HG03103 (cell line): ENCODE measurements around the gene CCDC73.
A peak's percentile ranks its signal among the peaks of the same experiment; 100 is the strongest.
"Not testable (repeated sequence)": the region's sequence is repeated elsewhere in the genome, so short reads cannot be mapped to it uniquely, and the experiment has no call there.

Experiments
- ATAC-seq: cut with Tn5 transposase; IDR thresholded peaks from one replicate; pipeline ENCODE4 v1.9.1; 2021; ENCODE audit warnings: low read depth; ENCODE audit not compliant: unreplicated experiment

CCDC73 gene

DNA sequence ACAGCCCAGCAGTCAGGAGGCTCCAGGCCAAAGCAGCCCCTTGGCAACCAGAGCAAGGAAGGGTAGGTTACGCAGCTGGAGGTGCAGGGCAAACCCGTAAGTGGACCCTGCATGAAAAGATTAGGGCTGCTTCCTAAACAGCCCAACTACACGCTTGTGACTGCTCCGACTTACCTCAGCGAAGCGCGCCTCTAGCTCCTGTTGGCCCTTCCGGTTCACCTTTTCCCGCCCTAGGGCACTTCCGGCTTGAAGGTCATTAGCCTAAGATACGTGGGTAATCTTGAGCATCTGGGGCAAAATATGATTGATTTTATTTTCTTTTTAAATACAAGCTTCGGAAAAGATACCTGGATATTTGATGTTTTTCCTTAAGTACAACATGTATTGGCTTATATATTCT is at the start of gene CCDC73:
CCDC73 (minus strand) TSS at position 224 of the 400 bp plus-strand sequence. CDS start 34,419 bp downstream, outside the sequence.
- no peak for ATAC-seq

DNA sequence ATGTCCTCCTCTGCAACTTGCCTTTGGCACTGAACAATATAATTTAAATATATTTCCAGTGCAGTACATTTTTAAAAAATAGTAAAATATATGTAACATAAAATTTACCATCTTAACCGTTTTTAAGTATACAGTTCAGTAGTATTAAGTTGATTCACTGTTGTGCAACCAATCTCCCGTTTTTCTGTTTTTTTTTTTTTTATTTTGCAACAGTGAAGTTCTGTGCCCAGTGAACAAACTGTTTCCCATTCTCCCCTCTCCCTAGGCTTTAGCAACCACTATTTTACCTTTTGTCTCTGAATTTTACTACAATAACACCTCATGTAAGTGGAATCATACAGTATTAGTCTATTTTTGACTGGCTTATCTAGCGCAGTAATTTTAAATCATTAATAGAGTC is 49.1 kb upstream of the CCDC73 start:
- no peak for ATAC-seq

GRCh38 chr11:32840587-32840986 is 46.1 kb upstream of the CCDC73 start:
- no peak for ATAC-seq

DNA sequence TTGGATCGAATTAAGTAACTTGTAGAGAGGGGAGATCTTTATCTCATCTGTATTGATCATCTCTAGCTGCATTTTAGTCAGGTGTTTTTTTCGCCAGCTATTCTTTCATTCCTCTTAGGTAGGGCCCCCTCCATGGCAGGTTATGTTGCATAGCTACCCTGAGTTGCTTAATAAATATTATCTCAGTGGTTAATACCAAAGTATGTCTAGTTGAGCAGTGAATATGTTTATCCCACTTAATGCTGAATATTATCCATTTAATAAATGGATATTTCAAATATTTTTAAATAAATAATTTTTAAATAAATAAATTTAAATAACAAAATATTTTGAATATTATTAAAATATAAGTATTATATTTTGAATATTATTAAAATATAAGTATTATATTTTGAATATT is 44.8 kb upstream of the CCDC73 start:
- no peak for ATAC-seq

- no peak for ATAC-seq
Measured at GRCh38 chr11:32838505-32839274, 44.2 kb upstream of the CCDC73 start.

GRCh38 chr11:32836946-32837345 is 42.5 kb upstream of the CCDC73 start:
- ATAC-seq, result no peak

DNA sequence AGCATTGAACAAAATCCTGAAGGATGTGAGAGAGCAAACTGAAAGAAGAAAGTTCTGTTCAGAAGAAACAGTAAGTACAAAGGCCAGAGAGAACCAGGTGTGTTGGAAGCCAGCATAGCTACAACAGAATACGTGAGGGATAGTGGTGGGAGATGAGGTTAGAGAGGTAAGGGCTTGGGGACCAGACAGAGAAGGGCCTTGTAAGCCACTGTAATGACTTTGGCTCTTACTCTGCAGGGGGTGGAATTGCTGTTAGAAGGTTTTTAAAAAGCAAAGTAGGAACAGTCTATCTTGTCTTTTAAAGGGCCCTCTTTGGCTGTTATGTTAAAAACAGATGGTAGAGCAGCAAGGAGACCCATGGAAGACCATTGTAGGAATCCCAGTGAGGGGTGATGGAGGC is 39.5 kb upstream of the CCDC73 start:
- no peak for ATAC-seq

GRCh38 chr11:32831221-32831620 is 36.8 kb upstream of the CCDC73 start:
- no peak for ATAC-seq

- no peak for ATAC-seq
Measured at GRCh38 chr11:32830796-32831195, 36.3 kb upstream of the CCDC73 start.

DNA sequence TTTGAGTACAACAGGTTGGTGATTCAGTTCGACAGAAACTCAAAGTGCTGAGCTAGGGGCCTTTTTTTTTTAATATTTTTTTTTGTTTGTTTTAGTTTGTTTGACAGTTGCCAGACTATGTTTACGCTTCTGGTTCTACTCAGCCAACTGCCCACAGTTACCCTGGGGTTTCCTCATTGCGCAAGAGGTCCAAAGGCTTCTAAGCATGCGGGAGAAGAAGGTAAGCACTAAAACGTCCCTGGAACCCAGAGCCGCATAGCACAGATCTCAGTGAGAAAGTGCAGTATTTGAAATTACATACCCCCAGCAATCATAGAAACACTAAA is 35.9 kb upstream of the CCDC73 start:
- ATAC-seq, result peak; percentile 6

GRCh38 chr11:32829680-32830412 is 35.4 kb upstream of the CCDC73 start, which contains the start of gene PRRG4:
Gene PRRG4 (plus strand): TSS chr11:32829927. CDS start chr11:32830530, 603 bp downstream.
- peak; percentile 70 for ATAC-seq

DNA sequence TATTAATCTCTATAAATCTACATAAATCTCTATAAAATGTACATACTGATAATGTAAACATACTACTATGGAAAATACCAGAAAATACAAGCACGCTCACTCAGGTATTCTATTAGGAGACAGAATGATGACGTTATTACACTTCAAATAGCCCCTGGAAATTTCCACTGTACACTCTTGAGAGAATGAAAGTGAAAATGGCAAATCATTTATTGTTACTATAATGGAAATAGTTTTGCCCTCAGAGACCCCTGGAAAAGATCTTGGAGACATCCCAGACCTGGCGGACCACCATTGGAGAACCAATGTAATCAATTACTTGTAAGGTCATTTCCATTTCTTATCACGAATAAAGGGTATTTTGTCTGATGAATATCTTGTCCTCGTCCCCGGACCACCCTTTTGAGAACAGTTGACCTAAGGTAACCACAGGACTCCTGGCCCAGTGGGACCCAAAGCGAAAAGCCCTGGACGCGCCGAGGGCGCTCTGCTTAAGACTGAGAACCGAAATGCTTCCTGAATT is 34.8 kb upstream of the CCDC73 start:
- ATAC-seq, result peak; percentile 24

DNA sequence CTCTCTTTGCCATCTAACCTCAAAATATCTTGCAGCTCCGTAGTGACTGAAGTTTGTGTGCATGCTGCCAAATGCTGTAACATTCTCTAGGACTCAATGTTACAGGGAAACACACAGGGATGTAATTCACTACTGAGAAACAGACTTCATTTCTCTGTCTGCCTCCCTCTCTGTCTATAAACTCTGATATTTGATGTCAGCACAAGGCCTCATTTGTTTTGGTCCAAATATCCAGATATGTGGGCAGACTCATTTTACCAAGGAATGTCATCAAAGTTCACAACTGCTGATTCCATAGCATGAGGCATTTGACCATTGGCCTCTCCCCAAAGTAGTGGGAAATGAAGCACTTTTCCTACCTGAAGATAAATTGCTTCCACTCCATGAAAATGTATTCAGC is 32.8 kb upstream of the CCDC73 start:
- no peak for ATAC-seq

DNA sequence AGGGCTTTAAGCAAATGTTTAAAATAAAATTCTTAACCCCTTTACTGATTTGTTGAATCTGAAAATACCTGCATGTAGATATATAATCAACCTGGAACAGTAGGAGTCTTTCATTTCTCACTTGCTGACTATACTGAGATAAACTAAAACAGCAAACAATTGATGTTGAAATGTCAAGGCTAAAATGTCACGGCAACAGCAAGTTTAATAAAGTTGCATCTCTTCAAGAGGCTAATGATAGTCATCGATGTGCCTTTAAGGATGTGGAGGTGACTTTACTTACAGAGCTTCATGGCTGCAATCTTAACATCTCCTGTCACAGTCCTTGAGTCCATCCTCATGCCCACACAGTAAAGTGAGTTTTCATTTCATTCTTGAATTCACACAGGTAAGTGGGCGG is 31.7 kb upstream of the CCDC73 start:
- ATAC-seq, result no peak

DNA sequence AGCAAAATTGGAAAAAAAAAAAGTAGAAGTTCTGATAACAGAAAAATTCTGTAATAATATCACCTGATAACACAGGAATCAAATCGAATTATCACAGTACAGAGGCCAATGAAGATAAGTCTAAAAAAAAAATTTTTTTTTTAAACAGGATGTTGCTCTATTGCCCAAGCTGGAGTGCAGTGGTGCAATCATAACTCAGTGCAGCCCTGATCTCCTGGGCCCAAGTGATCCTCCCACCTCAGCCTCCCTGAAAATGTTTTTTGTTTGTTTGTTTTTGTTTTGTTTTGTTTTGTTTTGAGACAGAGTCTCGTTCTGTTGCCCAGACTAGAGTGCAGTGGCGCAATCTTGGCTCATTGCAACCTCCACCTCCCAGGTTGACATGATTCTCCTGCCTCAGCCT is 29.2 kb upstream of the CCDC73 start:
- ATAC-seq, result not testable (repeated sequence)

GRCh38 chr11:32821917-32822560 is 27.6 kb upstream of the CCDC73 start:
- no peak for ATAC-seq

DNA sequence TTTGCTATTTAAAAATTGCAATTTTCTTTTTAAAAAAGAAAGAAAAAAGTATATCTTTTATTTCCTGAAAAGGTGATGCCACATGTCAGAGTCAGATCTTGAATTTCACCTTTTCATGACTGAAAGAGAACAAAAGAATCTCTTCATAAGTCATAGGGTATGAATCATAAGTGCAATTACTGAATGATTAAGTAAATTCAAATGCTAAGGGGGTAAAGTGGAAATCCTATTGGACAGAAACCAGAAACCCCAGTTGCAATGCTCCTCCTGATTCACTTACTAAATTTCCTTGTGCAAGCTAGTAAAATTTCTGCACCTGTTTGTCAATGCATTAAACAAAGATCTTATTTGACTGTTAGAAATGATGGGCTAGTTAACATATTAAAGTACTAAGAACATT is 27.1 kb upstream of the CCDC73 start:
- no peak for ATAC-seq

DNA sequence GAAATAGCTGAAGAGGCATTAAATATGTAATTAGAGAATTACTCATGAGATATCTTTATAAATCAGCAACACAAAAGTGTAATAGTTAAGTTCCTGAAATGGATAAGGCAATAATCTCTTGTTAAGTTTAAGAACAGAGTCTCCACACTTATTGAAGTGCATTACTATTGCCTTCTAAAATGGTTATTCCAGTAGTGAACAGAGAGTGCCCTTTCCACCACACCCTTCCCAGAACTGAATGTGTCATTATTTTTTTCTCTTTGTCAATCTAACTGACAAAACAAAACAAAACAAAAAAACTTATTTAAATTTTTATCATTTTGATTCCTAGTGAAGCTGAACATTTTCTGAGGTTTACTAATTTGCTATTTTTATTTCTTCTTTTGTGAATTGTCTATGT is 26.0 kb upstream of the CCDC73 start:
- no peak for ATAC-seq

- ATAC-seq, result no peak
Measured at GRCh38 chr11:32819187-32819586, 24.7 kb upstream of the CCDC73 start.

DNA sequence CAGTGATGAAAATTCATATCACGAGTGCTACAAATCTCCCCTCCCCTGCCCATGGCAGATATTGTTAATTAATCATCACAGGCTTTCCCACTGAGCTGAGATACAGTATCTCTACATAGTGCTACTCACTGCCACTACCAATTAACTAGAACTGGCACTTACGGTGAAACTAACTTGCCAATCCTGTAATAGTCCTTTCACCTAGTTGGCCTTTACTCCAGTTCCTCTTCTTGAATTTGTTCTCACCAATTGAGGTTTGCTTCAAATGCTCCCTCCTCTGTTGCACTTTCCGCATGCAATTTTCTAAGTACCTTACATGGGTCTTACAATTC is 23.4 kb upstream of the CCDC73 start:
- ATAC-seq, result no peak

DNA sequence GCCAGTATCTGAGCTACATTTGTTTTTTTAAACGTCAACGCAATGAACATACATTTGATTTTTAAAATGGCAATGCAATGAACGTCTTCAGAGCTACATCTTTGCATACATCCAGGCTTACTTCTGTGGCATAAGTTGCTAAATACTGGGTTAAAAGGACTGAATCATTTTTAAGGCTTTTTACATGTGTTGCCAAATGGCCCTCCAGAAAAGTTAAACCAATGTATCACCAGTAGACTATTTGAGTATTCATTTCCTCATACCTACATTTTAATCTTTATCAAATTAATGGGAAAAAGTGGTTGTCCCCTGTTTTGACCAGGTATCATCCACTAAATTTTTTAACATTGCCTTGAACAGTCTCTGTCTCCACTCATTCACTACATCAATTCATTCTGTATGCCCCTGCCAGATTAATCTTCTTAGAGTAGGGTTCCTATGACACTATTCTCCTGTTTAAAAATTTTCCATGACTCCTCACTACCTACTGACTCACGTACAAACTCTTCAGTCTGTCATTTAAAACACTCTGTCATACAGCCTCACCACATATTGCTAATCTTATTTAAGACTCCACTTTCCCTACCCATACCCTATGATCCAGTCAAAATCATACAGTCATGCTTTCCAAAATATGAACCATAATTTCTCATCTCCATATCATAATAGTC is 22.9 kb upstream of the CCDC73 start:
- no peak for ATAC-seq
